Kidney epithelial cell (primary cell): ENCODE measurements around the gene SLFN12L. TPM values are rescaled to one million over a fixed set of nuclear protein-coding genes. Genes with fewer than 3 reads are reported as not detected.

Experiments used
- DNase-seq: peaks from one replicate; pipeline ENCODE4 v3.0.0-alpha.2; 2010; ENCODE audit warnings: low read depth
- H3K27me3 ChIP-seq: 2 replicates; pipeline ENCODE4 v1.6.0; 2011; ENCODE audit warnings: low read length; ENCODE audit not compliant: control insufficient read depth, insufficient read depth
- H3K36me3 ChIP-seq: 2 replicates; pipeline ENCODE4 v1.5.1; 2011; ENCODE audit warnings: low read length; ENCODE audit not compliant: control insufficient read depth, insufficient read depth
- H3K4me3 ChIP-seq: 2 replicates; pipeline ENCODE4 v1.5.1; 2011; ENCODE audit warnings: low read depth, mild to moderate bottlenecking, control low read depth, low read length
- CTCF ChIP-seq: IDR thresholded peaks from 2 replicates; pipeline ENCODE4 v1.5.1; 2011; ENCODE audit warnings: mild to moderate bottlenecking, moderate library complexity, low read length, control low read depth, inconsistent platforms; ENCODE audit not compliant: insufficient read depth, poor library complexity, severe bottlenecking
- total RNA-seq: library from RNA; depleted of rRNA; stranded (reverse); fragments of >200 nt; gene quantifications from 2 replicates; pipeline ENCODE4 v1.2.3, GENCODE V29; 2015

The SLFN12L gene
- total RNA-seq, 1 donor from 2014 or later: not detected

DNA sequence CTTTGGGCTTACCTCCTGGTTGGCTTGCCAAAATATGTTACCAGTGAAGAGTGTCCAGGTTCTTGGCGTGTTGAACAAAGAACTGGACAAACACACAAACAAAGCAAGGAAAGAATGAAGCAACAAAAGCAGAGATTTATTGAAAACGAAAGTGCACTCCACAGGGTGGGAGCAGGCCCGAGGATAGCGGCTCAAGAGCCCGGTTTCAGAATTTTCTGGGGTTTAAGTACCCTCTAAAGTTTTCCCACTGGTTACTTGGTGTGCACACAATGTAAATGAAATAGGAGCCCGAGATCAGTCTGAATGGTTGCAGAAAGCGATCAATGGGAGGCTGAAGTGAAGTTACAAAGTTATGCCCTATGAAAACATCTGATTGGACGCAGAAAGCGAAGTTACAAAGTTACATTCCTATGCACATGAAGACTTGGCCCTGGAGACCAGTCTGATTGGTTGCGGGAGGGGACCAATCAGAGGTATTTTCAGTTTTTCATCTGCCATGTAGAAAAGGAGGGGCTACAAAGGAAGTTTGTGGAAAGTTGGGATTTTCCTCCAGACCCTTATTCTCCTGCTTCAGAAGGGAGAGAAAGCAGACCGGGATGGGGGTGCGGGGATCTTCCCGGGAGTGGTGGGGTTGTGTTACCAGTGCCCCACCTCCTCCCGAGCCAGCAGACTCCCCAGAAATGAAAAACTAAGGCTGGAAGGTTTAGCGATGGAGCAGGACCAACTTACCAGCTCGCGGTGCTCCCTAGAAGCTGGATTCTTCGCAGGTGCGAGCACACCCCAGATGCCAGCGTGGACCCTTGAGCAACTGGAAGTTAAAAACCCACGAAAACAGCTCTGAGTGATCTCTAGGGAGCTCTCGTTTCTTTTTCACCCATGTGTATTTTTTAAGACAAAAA lies 105.1 kb downstream of the SLFN12L start, which contains the start of gene SLFN12:
Gene SLFN12 (minus strand): TSS at position 325 of the 899 bp plus-strand sequence. CDS start 9,472 bp downstream, outside the sequence.
- peak; percentile 94 for DNase-seq
- TF ChIP-seq CTCF: no peak
- H3K27me3 ChIP-seq: no peaks in the 10 kb centered on the region
- peak within 1 kb of the TSS; percentile 70 for H3K4me3 ChIP-seq
- H3K36me3 ChIP-seq: no peaks in the 10 kb centered on the region

DNA sequence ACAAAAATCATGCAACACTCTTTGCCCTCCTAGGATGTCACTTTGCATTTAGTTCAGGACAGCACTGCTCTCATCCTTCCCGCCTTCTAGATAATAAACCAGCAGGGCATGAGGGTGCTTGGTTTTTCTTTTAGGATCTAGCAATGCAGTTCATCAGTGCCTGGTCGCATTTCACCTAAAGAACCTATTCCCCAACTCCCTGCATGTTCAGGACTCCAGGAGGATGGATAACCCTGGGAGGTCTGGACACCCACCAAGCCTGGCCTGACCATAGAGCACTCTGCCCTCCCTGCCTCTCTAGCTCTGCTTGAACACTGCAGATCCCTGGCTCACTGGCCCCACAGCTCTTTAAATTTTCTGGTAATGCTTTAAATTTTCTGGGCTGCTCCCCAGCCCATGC lies 107.8 kb downstream of the SLFN12L start:
- no peak overlapping the region for H3K4me3 ChIP-seq

DNA sequence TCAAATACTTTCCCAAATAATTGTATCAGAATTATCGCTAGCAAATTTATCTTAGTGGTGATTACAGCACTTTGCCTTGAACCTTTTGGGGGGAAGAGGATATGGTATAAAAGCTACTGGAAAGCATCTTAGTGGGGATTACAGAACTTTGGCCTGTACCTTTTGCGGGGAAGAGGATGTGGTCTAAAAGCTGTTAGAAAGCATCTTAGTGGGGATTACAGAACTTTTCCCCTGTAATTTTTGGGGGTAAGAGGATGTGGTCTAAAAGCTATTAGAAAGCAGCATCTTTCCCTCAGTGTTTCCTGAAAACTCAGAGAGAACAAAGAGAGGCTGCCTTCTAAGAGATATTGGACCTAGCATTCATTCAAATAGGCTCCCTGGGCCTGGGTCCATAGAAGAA lies 109.2 kb downstream of the SLFN12L start:
- no peak for DNase-seq

More for the DNA sequence above, 107.8 kb downstream of the SLFN12L start:
- DNase-seq: no peak
- no peaks in the 10 kb centered on the region for H3K36me3 ChIP-seq
- no peak for TF ChIP-seq CTCF
- no peaks in the 10 kb centered on the region for H3K27me3 ChIP-seq

GRCh38 chr17:35423761-35424160 lies 113.7 kb downstream of the SLFN12L start:
- no peak for TF ChIP-seq CTCF
- Histone ChIP-seq H3K4me3 (no peak overlapping the region), H3K36me3 (no peaks in the 10 kb centered on the region), H3K27me3 (no peaks in the 10 kb centered on the region)
- DNase-seq: no peak

More for the DNA sequence above, 109.2 kb downstream of the SLFN12L start:
- Histone ChIP-seq H3K4me3 (no peak overlapping the region), H3K36me3 (no peaks in the 10 kb centered on the region), H3K27me3 (no peaks in the 10 kb centered on the region)
- no peak for TF ChIP-seq CTCF

Other genes with a start within 250 kb of the SLFN12L start
- gene SLFN11, start 164.1 kb downstream of the SLFN12L start, total RNA-seq: 0.04 and 0.27 TPM in 2 replicates
- gene SLFN12, start 105.2 kb downstream of the SLFN12L start, total RNA-seq: 12.8 and 12.9 TPM in 2 replicates
- gene SLFN13, start 88.9 kb downstream of the SLFN12L start, total RNA-seq: 2.3 and 4.4 TPM in 2 replicates
- not detected in 2 replicates for gene SLFN14, start 23.1 kb upstream of the SLFN12L start, total RNA-seq
- 7.2 and 8.6 TPM in 2 replicates for gene PEX12, start 40.9 kb upstream of the SLFN12L start, total RNA-seq
- 152 and 163 TPM in 2 replicates for gene AP2B1, start 49.6 kb upstream of the SLFN12L start, total RNA-seq
- gene RASL10B, start 194.0 kb upstream of the SLFN12L start, total RNA-seq: 2.6 and 2.9 TPM in 2 replicates
- not detected in 2 replicates for gene GAS2L2, start 215.6 kb upstream of the SLFN12L start, total RNA-seq
- not detected in 2 replicates for gene C17orf50, start 223.2 kb upstream of the SLFN12L start, total RNA-seq